PC-3 (cell line): ENCODE data around the gene SYNE1. TPM values are rescaled to one million over a fixed set of nuclear protein-coding genes. Genes with fewer than 3 reads are reported as not detected.

Experiments
- ATAC-seq: fragments of 200-7000 bp; cut with Tn5 transposase; 2 replicates; pipeline ENCODE4 v1.9.1; 2020; ENCODE audit warnings: mild to moderate bottlenecking, moderate library complexity
- BruUV-seq: library from RNA; stranded (reverse); fragments of 400-500 nt; replicated peaks from 2 replicates; lab custom pipeline; 2021; lab: Mats Ljungman, UMichigan
- CTCF ChIA-PET: fragments of 300-600 bp; sonication (Branson Sonifier 250); formaldehyde crosslinking; loops from one replicate; lab custom pipeline; 2022; ENCODE audit warnings: antibody characterized with exemption; lab: Charles Lee
- POLR2A ChIA-PET: fragments of 300-600 bp; sonication (Branson Sonifier 250); formaldehyde crosslinking; loops from one replicate; lab custom pipeline; 2022; ENCODE audit warnings: antibody characterized with exemption; ENCODE audit not compliant: unreplicated experiment; lab: Charles Lee
- DNase-seq: peaks from one replicate; pipeline ENCODE4 v3.0.0-alpha.2; 2015
- H2AFZ ChIP-seq: fragments of 300-600 bp; sonication (generic); 2 replicates; pipeline ENCODE4 v1.6.0; 2016; ENCODE audit warnings: antibody characterized with exemption, low read length
- H3F3A ChIP-seq: fragments of 300-600 bp; sonication (generic); one replicate; pipeline ENCODE4 v1.6.0; 2017; ENCODE audit warnings: antibody characterized with exemption, low read length, control low read depth, mild to moderate bottlenecking; ENCODE audit not compliant: unreplicated experiment
- H3K27ac ChIP-seq: fragments of 300-600 bp; sonication (generic); 2 replicates; pipeline ENCODE4 v1.5.1; 2016; ENCODE audit warnings: mild to moderate bottlenecking, low read length
- H3K27me3 ChIP-seq: fragments of 300-600 bp; sonication (generic); 2 replicates; pipeline ENCODE4 v1.6.1; 2016; ENCODE audit warnings: low read length, mixed read lengths
- H3K36me3 ChIP-seq: fragments of 300-600 bp; sonication (generic); 2 replicates; pipeline ENCODE4 v1.6.1; 2016; ENCODE audit warnings: low read depth, mixed run types, low read length, mixed read lengths
- H3K4me1 ChIP-seq: fragments of 300-600 bp; sonication (generic); 2 replicates; pipeline ENCODE4 v1.5.1; 2016; ENCODE audit warnings: low read length; ENCODE audit not compliant: insufficient read depth
- H3K4me2 ChIP-seq: fragments of 300-600 bp; sonication (generic); 2 replicates; pipeline ENCODE4 v1.6.0; 2016; ENCODE audit warnings: low read length
- H3K4me3 ChIP-seq: fragments of 300-600 bp; sonication (generic); 2 replicates; pipeline ENCODE4 v1.5.1; 2016; ENCODE audit warnings: mild to moderate bottlenecking, low read length, mixed read lengths
- H3K79me2 ChIP-seq: fragments of 300-600 bp; sonication (generic); 2 replicates; pipeline ENCODE4 v1.6.1; 2017; ENCODE audit warnings: low read length, mixed read lengths
- H3K9ac ChIP-seq: fragments of 300-600 bp; sonication (generic); 2 replicates; pipeline ENCODE4 v1.6.0; 2016; ENCODE audit warnings: mild to moderate bottlenecking, low read length
- H3K9me2 ChIP-seq: fragments of 300-600 bp; sonication (generic); replicated peaks from 2 replicates; pipeline ENCODE4 v1.6.1; 2016; ENCODE audit warnings: mixed run types, low read length, mixed read lengths
- H3K9me3 ChIP-seq: fragments of 300-600 bp; sonication (generic); 2 replicates; pipeline ENCODE4 v1.6.1; 2016; ENCODE audit warnings: low read length, mixed read lengths
- H4K20me1 ChIP-seq: fragments of 300-600 bp; sonication (generic); 2 replicates; pipeline ENCODE4 v1.6.1; 2016; ENCODE audit warnings: low read length, mixed read lengths
- EZH2 ChIP-seq: fragments of 300-600 bp; sonication (generic); IDR thresholded peaks from one replicate; pipeline ENCODE4 v1.6.1; 2017; ENCODE audit warnings: antibody characterized with exemption, mild to moderate bottlenecking, low read length; ENCODE audit not compliant: unreplicated experiment
- EZH2phosphoT487 ChIP-seq: fragments of 300-600 bp; sonication (generic); IDR thresholded peaks from 2 replicates; pipeline ENCODE4 v1.6.1; 2018; ENCODE audit warnings: mild to moderate bottlenecking, antibody characterized with exemption, low read length, borderline replicate concordance
- intact Hi-C: fragments of 100-400 bp; cut with micrococcal nuclease; formaldehyde crosslinking; loops from 2 replicates; pipeline ENCODE4 v1.9.0; 2023
- total RNA-seq: library from RNA; depleted of rRNA; stranded (reverse); fragments of >200 nt; gene quantifications from 2 replicates; pipeline ENCODE4 v1.2.3, GENCODE V29; 2014
- TF ChIP-seq, protein P1 (sequence below): fragments of 300-600 bp; sonication (generic); conservative IDR thresholded peaks from 2 replicates; pipeline ENCODE4 v1.5.1; 2017; ENCODE audit warnings: antibody characterized with exemption, low read depth, mild to moderate bottlenecking, low read length

The SYNE1 gene
- total RNA-seq, 1 experiment from 2014 or later = 16.7 TPM

DNA sequence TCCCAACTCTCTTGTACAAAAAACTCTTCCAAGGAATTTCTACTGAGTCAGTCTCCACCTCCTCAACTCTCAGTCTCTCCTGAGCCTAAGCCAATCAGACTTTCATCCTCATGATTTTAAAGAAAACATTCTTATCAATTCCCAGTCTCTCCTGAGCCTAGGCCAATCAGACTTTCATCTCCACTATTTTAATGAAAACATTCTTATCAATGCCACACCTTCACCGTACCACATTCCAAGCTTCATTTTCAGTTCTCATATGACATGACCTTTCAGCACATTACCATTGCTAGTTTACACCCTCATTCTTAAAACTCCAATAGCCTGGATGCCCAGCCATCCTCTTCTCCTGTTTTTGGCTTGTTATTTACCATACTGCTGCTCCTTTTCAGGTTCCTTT lies 42.5 kb downstream of the SYNE1 start:
- no peak for DNase-seq

DNA sequence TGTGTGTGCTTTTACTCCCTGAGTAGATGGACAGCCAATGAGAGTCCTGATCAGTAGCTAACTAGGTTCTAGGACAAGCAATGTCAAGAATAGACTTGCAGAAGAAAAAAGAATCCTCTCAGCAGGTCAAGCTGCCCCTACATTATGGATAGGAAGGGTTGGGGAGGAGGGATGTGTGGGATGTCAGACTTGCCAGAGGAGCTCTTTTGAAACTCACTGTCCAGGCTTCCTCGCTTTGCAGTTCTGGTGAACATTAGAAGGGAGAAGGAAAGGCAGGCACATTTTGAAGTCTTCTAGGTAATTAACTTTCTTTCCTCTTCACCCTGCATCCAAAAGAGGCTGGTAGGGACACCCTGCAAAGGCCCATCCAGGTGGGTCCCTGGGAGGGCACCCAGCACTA lies 48.7 kb downstream of the SYNE1 start:
- Histone ChIP-seq H3K4me2 (no peak overlapping the region), H3K9me2 (no peaks in the 10 kb centered on the region), H3K27ac (no peak overlapping the region), H3K36me3 (no peaks in the 10 kb centered on the region), H3K4me3 (no peak overlapping the region), H3K79me2 (no peaks in the 10 kb centered on the region), H3K4me1 (no peaks in the 10 kb centered on the region), H3K9me3 (no peaks in the 10 kb centered on the region), H4K20me1 (no peaks in the 10 kb centered on the region), H3K27me3 (peaks cover 43% of the 10 kb centered on the region), H3F3A (no peaks in the 10 kb centered on the region), H2AFZ (no peak overlapping the region), H3K9ac (no peak overlapping the region)
- no peak for DNase-seq
- ChIA-PET POLR2A (no interaction called here), CTCF (no interaction called here)
- no peak for ATAC-seq
- TF ChIP-seq, protein P1, sequence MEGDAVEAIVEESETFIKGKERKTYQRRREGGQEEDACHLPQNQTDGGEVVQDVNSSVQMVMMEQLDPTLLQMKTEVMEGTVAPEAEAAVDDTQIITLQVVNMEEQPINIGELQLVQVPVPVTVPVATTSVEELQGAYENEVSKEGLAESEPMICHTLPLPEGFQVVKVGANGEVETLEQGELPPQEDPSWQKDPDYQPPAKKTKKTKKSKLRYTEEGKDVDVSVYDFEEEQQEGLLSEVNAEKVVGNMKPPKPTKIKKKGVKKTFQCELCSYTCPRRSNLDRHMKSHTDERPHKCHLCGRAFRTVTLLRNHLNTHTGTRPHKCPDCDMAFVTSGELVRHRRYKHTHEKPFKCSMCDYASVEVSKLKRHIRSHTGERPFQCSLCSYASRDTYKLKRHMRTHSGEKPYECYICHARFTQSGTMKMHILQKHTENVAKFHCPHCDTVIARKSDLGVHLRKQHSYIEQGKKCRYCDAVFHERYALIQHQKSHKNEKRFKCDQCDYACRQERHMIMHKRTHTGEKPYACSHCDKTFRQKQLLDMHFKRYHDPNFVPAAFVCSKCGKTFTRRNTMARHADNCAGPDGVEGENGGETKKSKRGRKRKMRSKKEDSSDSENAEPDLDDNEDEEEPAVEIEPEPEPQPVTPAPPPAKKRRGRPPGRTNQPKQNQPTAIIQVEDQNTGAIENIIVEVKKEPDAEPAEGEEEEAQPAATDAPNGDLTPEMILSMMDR = no peak
- intact Hi-C loops = no loop called here
- BruUV-seq = no TSS peak

More for the DNA sequence above, 42.5 kb downstream of the SYNE1 start:
- POLR2A ChIA-PET = no interaction called here
- Histone ChIP-seq H3K4me2 (no peak overlapping the region), H3K9me3 (no peaks in the 10 kb centered on the region), H3K9ac (no peak overlapping the region), H2AFZ (no peak overlapping the region), H3K79me2 (no peaks in the 10 kb centered on the region), H3K4me1 (no peaks in the 10 kb centered on the region), H4K20me1 (no peaks in the 10 kb centered on the region), H3K9me2 (no peaks in the 10 kb centered on the region), H3K27ac (no peak overlapping the region), H3K4me3 (no peak overlapping the region), H3F3A (no peaks in the 10 kb centered on the region), H3K36me3 (no peaks in the 10 kb centered on the region), H3K27me3 (peaks cover 16% of the 10 kb centered on the region)
- ATAC-seq = no peak
- no peak for TF ChIP-seq EZH2
- TF ChIP-seq, protein P1 = no peak
- TF ChIP-seq EZH2phosphoT487 = no peak
- CTCF ChIA-PET = no interaction called here
- BruUV-seq = no TSS peak
- intact Hi-C loops = no loop called here

DNA sequence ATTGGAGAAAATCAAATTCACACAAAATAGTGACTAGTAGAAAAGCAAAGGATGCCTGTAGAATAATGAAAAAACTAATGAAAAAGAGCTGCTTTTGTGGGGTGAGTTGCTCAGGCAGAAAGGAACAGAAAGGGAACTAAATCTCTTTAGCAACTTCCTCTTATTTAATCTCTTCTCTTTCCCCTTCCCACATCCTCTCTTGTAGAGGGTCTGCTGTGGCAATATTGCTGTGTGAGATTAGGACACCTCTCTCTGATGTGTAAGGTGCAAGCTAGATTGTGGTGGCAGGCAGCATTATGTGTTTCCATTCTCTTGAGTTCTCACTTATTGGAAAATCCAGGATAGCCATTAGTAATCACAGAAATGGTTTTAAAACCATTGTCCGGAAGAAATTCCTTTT lies 49.7 kb downstream of the SYNE1 start:
- no peaks in the 10 kb centered on the region for H3K36me3 ChIP-seq
- no peaks in the 10 kb centered on the region for H3K4me1 ChIP-seq
- DNase-seq (no peak), ATAC-seq (no peak)
- no peaks in the 10 kb centered on the region for H4K20me1 ChIP-seq
- ChIA-PET CTCF (no interaction called here), POLR2A (no interaction called here)
- H3F3A ChIP-seq = no peaks in the 10 kb centered on the region
- intact Hi-C loops = no loop called here
- no peaks in the 10 kb centered on the region for H3K9me3 ChIP-seq
- H3K4me2 ChIP-seq = no peak overlapping the region
- H2AFZ ChIP-seq = no peak overlapping the region
- H3K4me3 ChIP-seq = no peak overlapping the region
- no peak overlapping the region for H3K9ac ChIP-seq
- no peak overlapping the region for H3K27ac ChIP-seq
- no peak for TF ChIP-seq EZH2
- TF ChIP-seq, protein P1 = no peak
- TF ChIP-seq EZH2phosphoT487 = no peak
- no peaks in the 10 kb centered on the region for H3K9me2 ChIP-seq
- peaks cover 48% of the 10 kb centered on the region for H3K27me3 ChIP-seq
- BruUV-seq = no TSS peak
- no peaks in the 10 kb centered on the region for H3K79me2 ChIP-seq
